GM12878 (cell line): ENCODE results near the gene OLFML2B.

Experiments used
- BHLHE40 ChIP-seq, 2 experiments: fragments of 450-650 bp in 1 of 2; IDR thresholded peaks; 2 replicates each; pipeline ENCODE4 v1.6.1; 2011 to 2017; ENCODE audit warnings: low read depth in 2 of 2, borderline replicate concordance in 1 of 2, improper control_type of control experiment in 1 of 2, low read length in 1 of 2, mild to moderate bottlenecking in 1 of 2
- EP300 ChIP-seq, 2 experiments: fragments of 150-350 bp in 1 of 2; IDR thresholded peaks; 2 replicates each; pipeline ENCODE4 v1.6.1; 2011 to 2012; ENCODE audit warnings: low read depth in 2 of 2, low read length in 2 of 2, borderline replicate concordance in 1 of 2, improper control_type of control experiment in 1 of 2, inconsistent platforms in 1 of 2; ENCODE audit not compliant: control insufficient read depth in 1 of 2
- PML ChIP-seq: IDR thresholded peaks from 2 replicates; pipeline ENCODE4 v1.6.1; 2012; ENCODE audit warnings: low read length, inconsistent platforms
- POLR2A ChIP-seq: IDR thresholded peaks from 2 replicates; pipeline ENCODE4 v1.6.1; 2011; ENCODE audit warnings: low read depth, mild to moderate bottlenecking, low read length
- POU2F2 ChIP-seq: IDR thresholded peaks from 3 replicates; pipeline ENCODE4 v1.6.1; 2011; ENCODE audit warnings: low read depth, mild to moderate bottlenecking, low read length, borderline replicate concordance
- RFX5 ChIP-seq: IDR thresholded peaks from 2 replicates; pipeline ENCODE4 v1.6.1; 2011; ENCODE audit warnings: low read depth, low read length, improper control_type of control experiment
- SIN3A ChIP-seq: IDR thresholded peaks from 2 replicates; pipeline ENCODE4 v1.6.1; 2012; ENCODE audit warnings: low read depth, low read length, improper control_type of control experiment
- ZNF217 ChIP-seq: fragments of 450-650 bp; IDR thresholded peaks from 2 replicates; pipeline ENCODE4 v1.6.1; 2017; ENCODE audit warnings: antibody characterized with exemption, mild to moderate bottlenecking
- TF ChIP-seq, protein P1 (sequence below), 3 experiments: IDR thresholded peaks in 2 of 3; conservative IDR thresholded peaks in 1 of 3; 2 replicates each; pipeline ENCODE4 v1.5.1; 2011; ENCODE audit warnings: low read depth in 3 of 3, low read length in 3 of 3, mild to moderate bottlenecking in 3 of 3, control low read depth in 2 of 3, moderate library complexity in 2 of 3, inconsistent platforms in 1 of 3, mixed read lengths in 1 of 3; ENCODE audit not compliant: control insufficient read depth in 2 of 3, insufficient read depth in 1 of 3; ENCODE audit errors: extremely low read depth in 1 of 3

DNA sequence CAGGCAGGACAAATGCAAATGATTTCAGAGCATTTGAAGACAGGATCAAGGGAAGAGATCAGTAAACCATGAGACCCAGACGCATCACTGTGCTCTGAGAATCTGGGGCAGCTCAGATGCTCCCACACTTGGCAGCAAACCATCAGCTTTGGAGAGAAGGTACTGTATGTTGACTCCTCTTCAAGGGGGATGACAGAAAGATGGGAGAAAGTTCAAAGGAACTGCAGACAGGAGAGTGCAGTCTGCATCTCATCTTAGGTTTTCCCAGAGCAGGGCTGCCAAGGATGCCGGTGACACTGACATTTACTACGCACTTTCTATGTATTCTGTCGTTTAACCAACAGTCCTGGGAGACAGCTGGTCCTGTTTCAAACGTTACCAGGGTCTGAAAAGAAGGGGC is 35.8 kb downstream of the OLFML2B start:
- TF ChIP-seq PML (no peak), POU2F2 (no peak), SIN3A (no peak), POLR2A (no peak), ZNF217 (no peak), BHLHE40 (IDR thresholded peaks at IDR 0.05; ENCODE audit: borderline replicate concordance in 1 of 2, low read depth in 2 of 2, low read length in 1 of 2) (no peak), RFX5 (no peak), EP300 (IDR thresholded peaks at IDR 0.05; ENCODE audit: borderline replicate concordance in 1 of 2, control insufficient read depth in 1 of 2, low read depth in 2 of 2, low read length in 2 of 2) (no peak)
- TF ChIP-seq, protein P1, sequence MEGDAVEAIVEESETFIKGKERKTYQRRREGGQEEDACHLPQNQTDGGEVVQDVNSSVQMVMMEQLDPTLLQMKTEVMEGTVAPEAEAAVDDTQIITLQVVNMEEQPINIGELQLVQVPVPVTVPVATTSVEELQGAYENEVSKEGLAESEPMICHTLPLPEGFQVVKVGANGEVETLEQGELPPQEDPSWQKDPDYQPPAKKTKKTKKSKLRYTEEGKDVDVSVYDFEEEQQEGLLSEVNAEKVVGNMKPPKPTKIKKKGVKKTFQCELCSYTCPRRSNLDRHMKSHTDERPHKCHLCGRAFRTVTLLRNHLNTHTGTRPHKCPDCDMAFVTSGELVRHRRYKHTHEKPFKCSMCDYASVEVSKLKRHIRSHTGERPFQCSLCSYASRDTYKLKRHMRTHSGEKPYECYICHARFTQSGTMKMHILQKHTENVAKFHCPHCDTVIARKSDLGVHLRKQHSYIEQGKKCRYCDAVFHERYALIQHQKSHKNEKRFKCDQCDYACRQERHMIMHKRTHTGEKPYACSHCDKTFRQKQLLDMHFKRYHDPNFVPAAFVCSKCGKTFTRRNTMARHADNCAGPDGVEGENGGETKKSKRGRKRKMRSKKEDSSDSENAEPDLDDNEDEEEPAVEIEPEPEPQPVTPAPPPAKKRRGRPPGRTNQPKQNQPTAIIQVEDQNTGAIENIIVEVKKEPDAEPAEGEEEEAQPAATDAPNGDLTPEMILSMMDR (IDR thresholded peaks at IDR 0.05 in 2 of 3, conservative IDR thresholded peaks at IDR 0.05 in 1 of 3; ENCODE audit: control insufficient read depth in 2 of 3, extremely low read depth in 1 of 3, insufficient read depth in 1 of 3, low read depth in 3 of 3, low read length in 3 of 3): no peak
